Panc1 (cell line): ENCODE measurements around the gene FOXO6. TPM values are rescaled to one million over a fixed set of nuclear protein-coding genes. Genes with fewer than 3 reads are reported as not detected.
A peak's percentile ranks its signal among the peaks of the same experiment; 100 is the strongest.
"Not testable (repeated sequence)": the region's sequence is repeated elsewhere in the genome, so short reads cannot be mapped to it uniquely, and the experiment has no call there.

ENCODE experiments used
- ATAC-seq: fragments of 200-7000 bp; cut with Tn5 transposase; 2 replicates; pipeline ENCODE4 v1.9.1; 2020; ENCODE audit warnings: mild to moderate bottlenecking, moderate library complexity
- BruUV-seq: library from RNA; stranded (reverse); fragments of 400-500 nt; replicated peaks from 2 replicates; lab custom pipeline; 2021; lab: Mats Ljungman, UMichigan
- CTCF ChIA-PET: fragments of 300-600 bp; sonication (Branson Sonifier 250); formaldehyde crosslinking; loops from one replicate; lab custom pipeline; 2022; ENCODE audit warnings: antibody characterized with exemption; lab: Charles Lee
- POLR2A ChIA-PET: fragments of 300-600 bp; sonication (Branson Sonifier 250); formaldehyde crosslinking; loops from one replicate; lab custom pipeline; 2022; ENCODE audit warnings: antibody characterized with exemption; lab: Charles Lee
- DNase-seq: peaks from one replicate; pipeline ENCODE4 v3.0.0-alpha.2; 2010; ENCODE audit warnings: low read depth, low spot score
- H3K27ac ChIP-seq: 2 replicates; pipeline ENCODE4 v1.5.1; 2011; ENCODE audit warnings: mild to moderate bottlenecking, low read length, inconsistent platforms
- H3K27me3 ChIP-seq: fragments of 200-500 bp; sonication (Bioruptor generic); 2 replicates; pipeline ENCODE4 v1.6.0; 2014; ENCODE audit warnings: low read length, inconsistent platforms; ENCODE audit not compliant: control insufficient read depth, insufficient read depth
- H3K36me3 ChIP-seq: fragments of 200-500 bp; sonication (Bioruptor generic); 2 replicates; pipeline ENCODE4 v1.5.1; 2014; ENCODE audit warnings: inconsistent platforms, mild to moderate bottlenecking, low read length, moderate library complexity; ENCODE audit not compliant: control insufficient read depth, insufficient read depth
- H3K4me1 ChIP-seq: 2 replicates; pipeline ENCODE4 v1.5.1; 2011; ENCODE audit warnings: inconsistent platforms, mild to moderate bottlenecking, low read length, moderate library complexity; ENCODE audit not compliant: control insufficient read depth, insufficient read depth
- H3K4me3 ChIP-seq, 2 experiments: 2 replicates each; pipeline ENCODE4 v1.5.1; 2011 to 2012; ENCODE audit warnings: low read depth in 2 of 2, low read length in 2 of 2, mild to moderate bottlenecking in 2 of 2, inconsistent platforms in 1 of 2, moderate library complexity in 1 of 2
- H3K9me3 ChIP-seq: fragments of 200-500 bp; sonication (Bioruptor generic); 2 replicates; pipeline ENCODE4 v1.5.1; 2014; ENCODE audit warnings: low read depth, mild to moderate bottlenecking, inconsistent platforms, low read length, moderate library complexity; ENCODE audit not compliant: control insufficient read depth, insufficient read depth
- POLR2AphosphoS5 ChIP-seq: IDR thresholded peaks from 2 replicates; pipeline ENCODE4 v1.6.1; 2012; ENCODE audit warnings: mild to moderate bottlenecking, low read depth, low read length, moderate library complexity
- SIN3A ChIP-seq: IDR thresholded peaks from 2 replicates; pipeline ENCODE4 v1.6.1; 2012; ENCODE audit warnings: low read depth, mild to moderate bottlenecking, low read length, moderate library complexity, borderline replicate concordance; ENCODE audit not compliant: insufficient read depth
- TCF7L2 ChIP-seq: IDR thresholded peaks from 2 replicates; pipeline ENCODE4 v1.6.1; 2011; ENCODE audit warnings: mild to moderate bottlenecking, low read depth, low read length, inconsistent platforms
- in situ Hi-C: cut with HindIII; loops from 2 replicates; pipeline ENCODE4 v1.10.0; 2016; ENCODE audit warnings: low sequenced_read_pairs, low pct_unique_long_range_greater_than_20kb
- intact Hi-C: fragments of 100-400 bp; cut with micrococcal nuclease; formaldehyde crosslinking; loops from one replicate; pipeline ENCODE4 v1.10.0; 2022; ENCODE audit not compliant: unreplicated experiment
- total RNA-seq: library from RNA; stranded (reverse); gene quantifications from one replicate; pipeline ENCODE4 v1.2.1, GENCODE V29; 2021; ENCODE audit not compliant: unreplicated experiment
- TF ChIP-seq, protein P1 (sequence below): fragments of 450-650 bp; IDR thresholded peaks from 2 replicates; pipeline ENCODE4 v1.5.1; 2017; ENCODE audit warnings: mild to moderate bottlenecking

Gene FOXO6
- total RNA-seq, 1 experiment from 2014 or later = 2.5 TPM

DNA sequence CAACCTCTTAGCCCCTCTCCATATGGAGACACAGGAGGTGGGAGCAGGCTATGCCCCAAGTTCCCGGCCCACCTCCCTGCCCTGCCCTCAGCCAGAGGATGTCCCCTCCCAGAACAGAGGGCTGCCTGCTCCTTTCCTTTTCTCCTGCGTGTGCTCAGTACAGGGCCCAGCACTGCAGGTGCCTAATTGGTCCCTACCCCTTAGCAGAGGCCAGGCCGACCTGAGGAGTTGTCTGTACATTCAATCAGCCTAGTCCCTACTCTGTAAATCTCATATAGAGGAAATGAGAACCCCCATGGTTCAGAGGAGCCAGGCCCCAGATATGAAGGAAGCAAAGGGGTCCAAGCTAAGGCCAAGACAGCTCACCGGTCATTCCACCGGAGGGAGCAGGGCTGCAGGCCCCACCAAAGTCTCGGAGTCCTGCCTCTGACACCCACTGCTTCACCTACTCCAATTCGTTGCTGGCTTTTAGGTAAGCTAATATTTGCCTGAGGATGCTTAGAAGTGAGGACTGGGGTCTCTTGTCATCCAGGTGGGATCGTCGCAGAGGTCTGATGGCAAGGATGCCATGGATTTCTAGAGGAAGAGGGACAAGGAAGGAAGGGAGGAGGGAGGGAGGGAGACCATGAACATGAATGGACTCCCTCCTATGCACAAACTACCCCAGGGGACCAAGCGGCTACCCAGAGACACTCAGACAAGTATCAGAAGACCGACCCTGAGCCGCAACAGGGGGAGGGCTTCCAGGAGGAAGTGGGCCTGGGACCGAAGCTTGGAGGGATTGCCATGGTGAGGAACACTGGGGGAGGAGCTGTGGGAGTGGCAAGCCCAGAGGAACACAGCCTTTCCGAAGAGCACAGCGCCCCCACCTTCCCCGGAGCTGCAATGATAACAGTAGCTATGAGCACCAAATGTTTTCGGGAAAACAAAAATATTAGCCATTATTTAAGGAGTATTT, 30.4 kb upstream of the FOXO6 start:
- ATAC-seq = peak; percentile 58
- TF ChIP-seq TCF7L2 = no peak
- TF ChIP-seq, protein P1, sequence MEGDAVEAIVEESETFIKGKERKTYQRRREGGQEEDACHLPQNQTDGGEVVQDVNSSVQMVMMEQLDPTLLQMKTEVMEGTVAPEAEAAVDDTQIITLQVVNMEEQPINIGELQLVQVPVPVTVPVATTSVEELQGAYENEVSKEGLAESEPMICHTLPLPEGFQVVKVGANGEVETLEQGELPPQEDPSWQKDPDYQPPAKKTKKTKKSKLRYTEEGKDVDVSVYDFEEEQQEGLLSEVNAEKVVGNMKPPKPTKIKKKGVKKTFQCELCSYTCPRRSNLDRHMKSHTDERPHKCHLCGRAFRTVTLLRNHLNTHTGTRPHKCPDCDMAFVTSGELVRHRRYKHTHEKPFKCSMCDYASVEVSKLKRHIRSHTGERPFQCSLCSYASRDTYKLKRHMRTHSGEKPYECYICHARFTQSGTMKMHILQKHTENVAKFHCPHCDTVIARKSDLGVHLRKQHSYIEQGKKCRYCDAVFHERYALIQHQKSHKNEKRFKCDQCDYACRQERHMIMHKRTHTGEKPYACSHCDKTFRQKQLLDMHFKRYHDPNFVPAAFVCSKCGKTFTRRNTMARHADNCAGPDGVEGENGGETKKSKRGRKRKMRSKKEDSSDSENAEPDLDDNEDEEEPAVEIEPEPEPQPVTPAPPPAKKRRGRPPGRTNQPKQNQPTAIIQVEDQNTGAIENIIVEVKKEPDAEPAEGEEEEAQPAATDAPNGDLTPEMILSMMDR = peak; percentile 53
- Histone ChIP-seq H3K27me3 (no peaks in the 10 kb centered on the region), H3K9me3 (no peaks in the 10 kb centered on the region), H3K36me3 (no peaks in the 10 kb centered on the region), H3K27ac (no peak overlapping the region), H3K4me1 (no peaks in the 10 kb centered on the region; the same call in 1 of the 2 replicates), H3K4me3 (no peak overlapping the region)
- DNase-seq = no peak
- intact Hi-C loops (no loop called here), in situ Hi-C loops (no loop called here)
- no TSS peak for BruUV-seq
- POLR2A ChIA-PET = no interaction called here
- CTCF ChIA-PET = interaction anchor here (0.6 kb wide), 1 partner anchor 103 kb away, joined by 3 read pairs; no protein-coding TSS in a partner anchor

DNA sequence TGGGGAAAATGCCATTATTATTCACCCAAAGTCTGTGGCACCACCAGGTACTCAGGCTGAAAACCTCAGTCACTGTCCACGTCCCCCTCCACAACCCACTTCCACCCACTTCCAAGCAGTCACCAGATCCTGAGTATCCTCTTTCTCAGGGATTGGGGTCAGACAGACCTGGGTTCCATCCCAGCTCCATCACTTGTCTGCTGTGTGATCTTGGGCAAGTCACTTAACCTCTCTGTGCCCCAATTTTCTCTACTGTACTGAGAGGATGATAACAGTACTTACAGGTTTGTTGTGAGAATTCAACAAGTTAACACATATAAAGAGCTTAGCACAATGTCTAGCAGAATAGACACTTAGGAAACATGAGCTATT, 29.7 kb upstream of the FOXO6 start:
- Histone ChIP-seq H3K9me3 (no peaks in the 10 kb centered on the region), H3K27me3 (no peaks in the 10 kb centered on the region), H3K36me3 (no peaks in the 10 kb centered on the region), H3K4me1 (no peaks in the 10 kb centered on the region; the same call in 1 of the 2 replicates), H3K27ac (no peak overlapping the region), H3K4me3 (no peak overlapping the region)
- intact Hi-C loops = no loop called here
- TF ChIP-seq POLR2AphosphoS5 (no peak), SIN3A (no peak)
- TF ChIP-seq, protein P1 = peak; percentile 19; the same call in 1 of the 2 replicates
- CTCF ChIA-PET = interaction anchor here (0.8 kb wide), 1 partner anchor 87 kb away, joined by 3 read pairs; no protein-coding TSS in a partner anchor
- no TSS peak for BruUV-seq
- DNase-seq = no peak
- ATAC-seq = no peak
- in situ Hi-C loops = no loop called here
- POLR2A ChIA-PET = no interaction called here

DNA sequence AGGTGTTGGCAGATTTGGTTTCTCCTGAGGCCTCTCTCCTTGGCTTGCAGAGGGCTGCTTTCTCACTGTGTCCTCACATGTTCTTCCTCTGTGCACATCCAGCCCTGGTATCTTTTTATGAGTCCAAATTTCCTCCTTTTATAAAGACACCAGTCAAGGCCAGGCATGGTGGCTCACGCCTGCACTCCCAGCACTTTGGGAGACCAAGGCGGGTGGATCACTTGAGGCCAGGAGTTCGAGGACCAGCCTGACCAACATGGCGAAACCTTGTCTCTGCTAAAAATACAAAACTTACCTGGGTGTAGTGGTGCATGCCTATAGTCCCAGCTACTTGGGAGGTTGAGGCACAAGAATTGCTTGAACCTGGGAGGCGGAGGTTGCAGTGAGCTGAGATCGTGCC, 29.1 kb upstream of the FOXO6 start:
- BruUV-seq, in situ Hi-C loops, POLR2A ChIA-PET, intact Hi-C loops, H3K27me3 ChIP-seq, DNase-seq, H3K9me3 ChIP-seq, H3K4me3 ChIP-seq, H3K4me1 ChIP-seq, H3K36me3 ChIP-seq, H3K27ac ChIP-seq, ATAC-seq: not testable (repeated sequence)
- CTCF ChIA-PET = interaction anchor here (0.7 to 0.8 kb wide), 2 partner anchors 19 to 87 kb away, joined by 3 to 9 read pairs; no protein-coding TSS in a partner anchor
